GM12865 (cell line): ENCODE data around the gene NT5C3B.
A peak's percentile ranks its signal among the peaks of the same experiment; 100 is the strongest.
"Not testable (repeated sequence)": the region's sequence is repeated elsewhere in the genome, so short reads cannot be mapped to it uniquely, and the experiment has no call there.

ENCODE experiments used
- DNase-seq: peaks from one replicate; pipeline ENCODE4 v3.0.0; 2010; ENCODE audit warnings: low read depth
- H3K4me3 ChIP-seq: 2 replicates; pipeline ENCODE4 v1.5.1; 2011; ENCODE audit warnings: mild to moderate bottlenecking, low read depth, low read length, control low read depth
- TF ChIP-seq, protein P1 (sequence below): IDR thresholded peaks from 2 replicates; pipeline ENCODE4 v1.5.1; 2011; ENCODE audit warnings: low read length, control low read depth, low read depth, inconsistent platforms; ENCODE audit not compliant: insufficient read depth; ENCODE audit errors: missing control alignments

The NT5C3B gene

DNA sequence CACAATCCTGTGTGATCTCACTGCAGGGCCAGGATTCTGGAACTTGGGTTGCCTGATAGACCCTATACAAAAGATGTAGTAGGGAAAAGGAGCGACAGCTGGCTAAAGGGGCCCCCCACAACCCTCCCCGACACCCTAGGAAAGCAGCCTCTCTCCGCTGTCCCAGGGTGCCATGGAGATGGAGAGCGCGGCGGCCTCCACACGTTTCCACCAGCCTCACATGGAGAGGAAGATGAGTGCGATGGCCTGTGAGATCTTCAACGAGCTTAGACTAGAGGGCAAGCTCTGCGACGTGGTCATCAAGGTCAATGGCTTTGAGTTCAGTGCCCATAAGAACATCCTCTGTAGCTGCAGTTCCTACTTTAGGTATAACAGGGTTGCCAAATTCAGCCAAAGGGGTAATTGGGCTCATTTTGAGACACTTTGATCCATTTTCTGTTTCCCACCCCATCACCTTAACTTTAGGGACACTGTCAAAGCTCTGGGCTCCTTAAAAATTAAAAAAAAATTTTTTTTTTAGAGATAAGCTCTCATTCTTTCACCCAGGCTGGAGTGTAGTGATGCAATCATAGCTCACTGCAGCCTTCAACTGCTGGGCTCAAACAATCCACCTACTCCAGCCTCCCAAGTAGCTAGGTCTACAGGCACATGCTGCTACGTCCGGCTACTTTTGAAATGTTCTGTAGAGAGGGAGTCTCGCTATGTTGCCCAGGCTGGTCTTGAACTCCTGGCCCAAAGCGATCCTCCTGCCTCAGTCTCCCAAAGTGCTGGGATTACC lies 1.9 kb upstream of the NT5C3B start, which contains the start of gene KLHL10:
TSS of gene KLHL10 (plus strand) at position 65 of the 778 bp plus-strand sequence. CDS start at position 173, 108 bp downstream.
- no peak for DNase-seq
- TF ChIP-seq, protein P1, sequence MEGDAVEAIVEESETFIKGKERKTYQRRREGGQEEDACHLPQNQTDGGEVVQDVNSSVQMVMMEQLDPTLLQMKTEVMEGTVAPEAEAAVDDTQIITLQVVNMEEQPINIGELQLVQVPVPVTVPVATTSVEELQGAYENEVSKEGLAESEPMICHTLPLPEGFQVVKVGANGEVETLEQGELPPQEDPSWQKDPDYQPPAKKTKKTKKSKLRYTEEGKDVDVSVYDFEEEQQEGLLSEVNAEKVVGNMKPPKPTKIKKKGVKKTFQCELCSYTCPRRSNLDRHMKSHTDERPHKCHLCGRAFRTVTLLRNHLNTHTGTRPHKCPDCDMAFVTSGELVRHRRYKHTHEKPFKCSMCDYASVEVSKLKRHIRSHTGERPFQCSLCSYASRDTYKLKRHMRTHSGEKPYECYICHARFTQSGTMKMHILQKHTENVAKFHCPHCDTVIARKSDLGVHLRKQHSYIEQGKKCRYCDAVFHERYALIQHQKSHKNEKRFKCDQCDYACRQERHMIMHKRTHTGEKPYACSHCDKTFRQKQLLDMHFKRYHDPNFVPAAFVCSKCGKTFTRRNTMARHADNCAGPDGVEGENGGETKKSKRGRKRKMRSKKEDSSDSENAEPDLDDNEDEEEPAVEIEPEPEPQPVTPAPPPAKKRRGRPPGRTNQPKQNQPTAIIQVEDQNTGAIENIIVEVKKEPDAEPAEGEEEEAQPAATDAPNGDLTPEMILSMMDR: no peak
- no peak within 1 kb of the TSS for H3K4me3 ChIP-seq

DNA sequence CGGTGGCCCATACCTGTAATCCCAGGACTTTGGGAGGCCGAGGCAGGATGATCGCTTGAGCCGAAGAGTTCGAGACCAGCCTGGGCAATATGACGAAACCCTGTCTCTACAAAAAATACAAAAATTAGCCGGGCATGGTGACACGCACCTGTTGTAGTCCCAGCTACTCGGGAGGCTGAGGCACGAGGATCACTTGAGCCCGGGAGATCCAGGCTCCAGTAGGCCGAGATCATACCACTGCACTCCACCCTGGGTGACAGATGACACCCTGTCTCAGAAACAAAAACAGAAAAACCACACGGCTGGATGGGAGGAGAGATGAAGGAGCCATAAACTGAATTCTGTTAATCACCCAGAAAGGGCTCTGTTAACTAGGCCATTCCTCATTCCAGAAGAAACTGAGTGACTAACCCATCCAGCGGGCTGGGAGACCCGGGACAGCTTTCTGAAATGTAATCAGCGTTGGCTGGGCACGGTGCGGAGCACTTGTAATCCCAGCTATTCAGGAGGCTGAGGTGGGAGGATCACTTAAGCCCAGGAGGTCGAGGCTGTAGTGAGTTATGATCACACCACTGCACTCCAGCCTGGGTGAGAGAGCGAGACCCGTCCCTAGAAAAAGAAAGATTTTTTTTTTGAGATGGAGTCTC lies 641 bp upstream of the NT5C3B start:
- H3K4me3 ChIP-seq: peak overlapping the region; percentile 84
- TF ChIP-seq, protein P1: no peak
- DNase-seq: no peak

DNA sequence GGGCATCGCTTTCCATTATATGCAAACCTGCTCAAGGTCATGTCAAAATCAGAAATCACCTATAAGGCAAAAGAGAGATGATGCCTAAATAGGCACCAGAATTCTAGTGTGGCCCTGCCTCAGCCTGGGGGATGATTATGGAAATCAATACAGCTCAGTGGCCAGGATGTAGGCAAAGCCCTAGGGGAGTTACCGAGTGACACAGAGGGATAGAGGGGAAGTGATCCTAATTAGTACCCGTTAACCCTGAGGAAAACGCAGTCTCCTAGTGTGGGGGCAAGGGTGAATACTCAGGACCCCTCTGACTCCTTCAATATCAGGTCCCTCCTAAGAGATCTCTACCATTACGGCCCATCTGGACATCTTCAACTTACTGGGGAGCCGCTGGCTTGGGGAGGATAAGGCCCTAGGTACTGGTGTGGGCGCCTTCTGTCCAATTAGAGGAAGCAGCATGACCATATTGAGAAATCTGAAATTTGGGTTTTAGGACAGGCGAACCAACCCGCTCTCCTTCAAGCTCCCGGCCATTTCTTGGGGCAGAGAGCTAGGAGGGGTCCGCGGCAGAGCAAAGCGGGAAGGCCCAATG lies 725 bp downstream of the NT5C3B start:
- H3K4me3 ChIP-seq: peak overlapping the region; percentile 84
- DNase-seq: peak; percentile 11
- TF ChIP-seq, protein P1: no peak

DNA sequence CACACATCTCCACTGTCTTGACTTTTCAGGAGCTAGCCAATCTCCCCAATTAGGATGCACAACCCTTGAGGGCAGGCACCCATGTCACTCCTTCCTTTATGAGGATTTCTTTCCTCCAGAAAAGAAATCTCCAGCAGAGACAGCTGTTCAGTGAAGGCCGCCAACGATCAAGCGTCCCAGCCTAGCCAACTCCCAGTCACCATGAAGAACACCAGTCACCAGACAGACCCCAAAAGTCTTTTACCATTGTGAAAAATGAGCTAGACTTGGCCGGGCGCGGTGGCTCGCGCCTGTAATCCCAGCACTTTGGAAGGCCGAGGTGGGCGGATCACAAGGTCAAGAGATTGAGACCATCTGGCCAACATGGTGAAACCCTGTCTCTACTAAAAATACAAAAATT lies 6.1 kb downstream of the NT5C3B start:
- not testable (repeated sequence) for DNase-seq, H3K4me3 ChIP-seq

GRCh38 chr17:41825175-41825845 lies 10.7 kb downstream of the NT5C3B start:
- DNase-seq: no peak
- TF ChIP-seq, protein P1: no peak
- H3K4me3 ChIP-seq: no peak overlapping the region

- TF ChIP-seq, protein P1: no peak
- no peak for DNase-seq
- no peak overlapping the region for H3K4me3 ChIP-seq
Measured at GRCh38 chr17:41824086-41824485, 11.9 kb downstream of the NT5C3B start.

DNA sequence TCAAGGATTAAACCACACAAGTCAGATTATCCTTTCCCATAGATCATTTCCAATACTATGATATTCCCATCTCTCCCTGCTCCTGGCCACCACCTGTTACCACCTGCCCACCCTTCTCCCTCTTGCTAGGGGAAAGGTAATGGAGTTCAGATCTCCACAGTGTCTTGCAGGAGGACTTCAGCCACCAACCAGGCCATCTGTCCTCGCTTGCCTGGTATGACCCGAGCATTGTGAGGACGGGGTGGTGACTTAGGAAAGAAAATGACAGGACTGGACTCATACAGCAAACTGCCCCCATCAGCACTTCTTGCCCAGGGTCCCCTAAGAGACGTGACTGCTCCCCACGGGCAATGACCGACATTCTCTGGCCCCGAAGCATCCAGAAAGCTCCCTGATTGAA lies 12.5 kb downstream of the NT5C3B start:
- no peak for DNase-seq
- H3K4me3 ChIP-seq: no peak overlapping the region
- TF ChIP-seq, protein P1: no peak
